IMR-90 (cell line): Measurements from ENCODE around the gene MRM2. TPM values are rescaled to one million over a fixed set of nuclear protein-coding genes. Genes with fewer than 3 reads are reported as not detected.

Experiments used
- ATAC-seq: fragments of 200-7000 bp; cut with Tn5 transposase; 2 replicates; pipeline ENCODE4 v1.9.1; 2020; ENCODE audit warnings: low read depth, mild to moderate bottlenecking, moderate library complexity
- BruUV-seq: library from RNA; stranded (reverse); fragments of 400-500 nt; replicated peaks from 2 replicates; lab custom pipeline; 2021; lab: Mats Ljungman, UMichigan
- CTCF ChIA-PET: fragments of 300-600 bp; formaldehyde crosslinking; extraction: SDS; loops from one replicate; lab custom pipeline; 2021; ENCODE audit warnings: antibody characterized with exemption; lab: Yijun Ruan, JAX
- POLR2A ChIA-PET: fragments of 300-600 bp; sonication (Branson Sonifier 250); formaldehyde crosslinking; loops from one replicate; lab custom pipeline; 2022; ENCODE audit warnings: antibody characterized with exemption; ENCODE audit not compliant: unreplicated experiment; lab: Charles Lee
- DNase-seq: peaks from one replicate; pipeline ENCODE4 v3.0.0; 2013
- H2AFZ ChIP-seq: replicated peaks from 2 replicates; pipeline ENCODE3; 2013; ENCODE audit warnings: low read length, mild to moderate bottlenecking; ENCODE audit not compliant: poor library complexity
- H2AK5ac ChIP-seq: 2 replicates; pipeline ENCODE4 v1.6.1; 2013; ENCODE audit warnings: low read depth, low read length, inconsistent platforms
- H2AK9ac ChIP-seq: replicated peaks from 2 replicates; pipeline ENCODE3; 2013; ENCODE audit warnings: mild to moderate bottlenecking, low read depth, low read length, moderate library complexity; ENCODE audit not compliant: poor library complexity
- H2BK120ac ChIP-seq: 2 replicates; pipeline ENCODE4 v1.6.1; 2013; ENCODE audit warnings: low read depth, low read length, inconsistent platforms
- H2BK15ac ChIP-seq: 3 replicates; pipeline ENCODE4 v1.6.1; 2013; ENCODE audit warnings: low read depth, low read length, inconsistent platforms
- H2BK20ac ChIP-seq: 2 replicates; pipeline ENCODE4 v1.6.1; 2013; ENCODE audit warnings: low read depth, mild to moderate bottlenecking, inconsistent platforms, low read length, moderate library complexity
- H2BK5ac ChIP-seq: 2 replicates; pipeline ENCODE4 v1.6.1; 2013; ENCODE audit warnings: mild to moderate bottlenecking, low read depth, low read length, inconsistent platforms; ENCODE audit not compliant: poor library complexity, severe bottlenecking
- H3K14ac ChIP-seq: replicated peaks from 2 replicates; pipeline ENCODE4 v1.6.1; 2013; ENCODE audit warnings: low read depth, low read length, inconsistent platforms
- H3K18ac ChIP-seq: 2 replicates; pipeline ENCODE4 v1.6.1; 2013; ENCODE audit warnings: low read depth, low read length, control low read depth
- H3K23ac ChIP-seq: 2 replicates; pipeline ENCODE4 v1.6.1; 2013; ENCODE audit warnings: low read depth, low read length, inconsistent platforms
- H3K27ac ChIP-seq: 2 replicates; pipeline ENCODE4 v1.5.1; 2013; ENCODE audit warnings: mild to moderate bottlenecking, control low read depth, low read length; ENCODE audit not compliant: insufficient read depth
- H3K27me3 ChIP-seq: 2 replicates; pipeline ENCODE4 v1.6.1; 2013; ENCODE audit warnings: low read length; ENCODE audit not compliant: control insufficient read depth, insufficient read depth
- H3K36me3 ChIP-seq: 2 replicates; pipeline ENCODE4 v1.6.1; 2013; ENCODE audit warnings: low read length, mixed read lengths; ENCODE audit not compliant: control insufficient read depth, insufficient read depth
- H3K4ac ChIP-seq: 2 replicates; pipeline ENCODE4 v1.6.1; 2013; ENCODE audit warnings: low read depth, low read length, inconsistent platforms
- H3K4me1 ChIP-seq: 2 replicates; pipeline ENCODE4 v1.6.1; 2013; ENCODE audit warnings: low read length, mixed read lengths; ENCODE audit not compliant: control insufficient read depth, insufficient read depth
- H3K4me2 ChIP-seq: 2 replicates; pipeline ENCODE4 v1.6.1; 2013; ENCODE audit warnings: low read depth, mild to moderate bottlenecking, control low read depth, low read length, moderate library complexity
- H3K4me3 ChIP-seq: 2 replicates; pipeline ENCODE4 v1.5.1; 2013; ENCODE audit warnings: low read depth, mild to moderate bottlenecking, control low read depth, low read length, moderate library complexity; ENCODE audit not compliant: insufficient read depth
- H3K56ac ChIP-seq: 2 replicates; pipeline ENCODE4 v1.6.1; 2013; ENCODE audit warnings: low read length, inconsistent platforms; ENCODE audit not compliant: insufficient read depth; ENCODE audit errors: extremely low read depth
- H3K79me1 ChIP-seq, 2 experiments: 2 replicates each; pipeline ENCODE4 v1.6.1; 2013; ENCODE audit warnings: low read length in 2 of 2, inconsistent platforms in 1 of 2, low read depth in 1 of 2
- H3K9ac ChIP-seq: 2 replicates; pipeline ENCODE4 v1.6.1; 2013; ENCODE audit warnings: low read depth, low read length, control low read depth
- H3K9me1 ChIP-seq: 2 replicates; pipeline ENCODE4 v1.6.1; 2013; ENCODE audit warnings: low read length, inconsistent platforms; ENCODE audit not compliant: insufficient read depth
- H3K9me3 ChIP-seq: 2 replicates; pipeline ENCODE4 v1.6.1; 2013; ENCODE audit warnings: low read length; ENCODE audit not compliant: control insufficient read depth, insufficient read depth
- H4K20me1 ChIP-seq: 2 replicates; pipeline ENCODE4 v1.6.1; 2013; ENCODE audit warnings: low read length, inconsistent platforms; ENCODE audit not compliant: insufficient read depth
- H4K5ac ChIP-seq: 2 replicates; pipeline ENCODE4 v1.6.1; 2013; ENCODE audit warnings: mild to moderate bottlenecking, low read depth, low read length, control low read depth
- H4K8ac ChIP-seq, 2 experiments: 2 replicates each; pipeline ENCODE4 v1.6.1; 2013; ENCODE audit warnings: low read depth in 2 of 2, low read length in 2 of 2, control low read depth in 1 of 2, inconsistent platforms in 1 of 2
- H4K91ac ChIP-seq: 2 replicates; pipeline ENCODE4 v1.6.1; 2013; ENCODE audit warnings: low read depth, low read length, inconsistent platforms; ENCODE audit not compliant: insufficient read depth
- BHLHE40 ChIP-seq: fragments of 150-350 bp; IDR thresholded peaks from 2 replicates; pipeline ENCODE4 v1.6.1; 2016; ENCODE audit warnings: mild to moderate bottlenecking, low read depth, low read length
- CEBPB ChIP-seq: IDR thresholded peaks from 2 replicates; pipeline ENCODE4 v1.6.1; 2012; ENCODE audit warnings: low read depth, low read length, improper control_type of control experiment
- CHD1 ChIP-seq: IDR thresholded peaks from 2 replicates; pipeline ENCODE4 v1.6.1; 2012; ENCODE audit warnings: low read depth, low read length, improper control_type of control experiment
- FOS ChIP-seq: fragments of 150-350 bp; IDR thresholded peaks from 2 replicates; pipeline ENCODE4 v1.6.1; 2016; ENCODE audit warnings: low read depth, low read length
- MAFK ChIP-seq: IDR thresholded peaks from 2 replicates; pipeline ENCODE4 v1.6.1; 2012; ENCODE audit warnings: low read depth, low read length, improper control_type of control experiment
- MAZ ChIP-seq: IDR thresholded peaks from 2 replicates; pipeline ENCODE4 v1.6.1; 2012; ENCODE audit warnings: low read depth, mild to moderate bottlenecking, low read length, improper control_type of control experiment, moderate library complexity, borderline replicate concordance
- MXI1 ChIP-seq: IDR thresholded peaks from 2 replicates; pipeline ENCODE4 v1.6.1; 2012; ENCODE audit warnings: low read depth, mild to moderate bottlenecking, low read length, moderate library complexity, borderline replicate concordance
- NFE2L2 ChIP-seq: fragments of 150-350 bp; IDR thresholded peaks from 2 replicates; pipeline ENCODE4 v1.6.1; 2016; ENCODE audit warnings: low read depth, mild to moderate bottlenecking, low read length
- POLR2A ChIP-seq: IDR thresholded peaks from 2 replicates; pipeline ENCODE4 v1.6.1; 2012; ENCODE audit warnings: mild to moderate bottlenecking, low read depth, low read length
- RAD21 ChIP-seq: IDR thresholded peaks from 2 replicates; pipeline ENCODE4 v1.6.1; 2012; ENCODE audit warnings: low read length, improper control_type of control experiment
- RCOR1 ChIP-seq: IDR thresholded peaks from 2 replicates; pipeline ENCODE4 v1.6.1; 2012; ENCODE audit warnings: mild to moderate bottlenecking, low read length, improper control_type of control experiment; ENCODE audit not compliant: insufficient replicate concordance
- RFX5 ChIP-seq: IDR thresholded peaks from 2 replicates; pipeline ENCODE4 v1.8.0; 2012; ENCODE audit warnings: low read depth, mild to moderate bottlenecking, low read length, moderate library complexity
- SMC3 ChIP-seq: fragments of 150-350 bp; IDR thresholded peaks from 2 replicates; pipeline ENCODE4 v1.6.1; 2016; ENCODE audit warnings: low read depth, mild to moderate bottlenecking, antibody characterized with exemption, low read length, moderate library complexity
- WGBS, 2 experiments: methylation state at CpG; one replicate each; pipeline versions ENCODE4 v1.1.5 to v1.1.7; 2013; ENCODE audit warnings: missing lambda C conversion rate in 2 of 2; ENCODE audit not compliant: insufficient read length in 1 of 2; ENCODE audit errors: extremely low coverage in 2 of 2; 5-methylcytosine and 5-hydroxymethylcytosine counted together
- dilution Hi-C: fragments of 300-500 bp; cut with HindIII; formaldehyde crosslinking; loops from one replicate; pipeline ENCODE4 v1.14.3; 2018; ENCODE audit warnings: low sequenced_read_pairs; ENCODE audit not compliant: unreplicated experiment
- in situ Hi-C: fragments of 300-500 bp; cut with MboI; formaldehyde crosslinking; loops from 3 replicates; pipeline ENCODE4 v1.14.3; 2019; ENCODE audit warnings: low sequenced_read_pairs, inconsistent platforms, mixed read lengths
- intact Hi-C: fragments of 100-400 bp; cut with micrococcal nuclease; formaldehyde crosslinking; loops from 2 replicates; pipeline ENCODE4 v1.10.0; 2022
- polyA plus RNA-seq, 3 experiments: library from polyadenylated mRNA; depleted of rRNA; stranded (reverse); fragments of >200 nt; gene quantifications; 2 replicates each; pipeline ENCODE4 v1.2.3, GENCODE V29; 2012; ENCODE audit warnings: low replicate concordance in 1 of 3
- total RNA-seq: library from RNA; depleted of rRNA; stranded (reverse); fragments of >200 nt; gene quantifications from 2 replicates; pipeline ENCODE4 v1.2.3, GENCODE V29; 2012
- TF ChIP-seq, protein P1 (sequence below): fragments of 150-350 bp; IDR thresholded peaks from 2 replicates; pipeline ENCODE4 v1.6.1; 2017; ENCODE audit warnings: mild to moderate bottlenecking, antibody characterized with exemption, low read length, low read depth
- TF ChIP-seq, protein P2 (sequence below): conservative IDR thresholded peaks from 2 replicates; pipeline ENCODE4 v1.5.1; 2012; ENCODE audit warnings: mild to moderate bottlenecking, low read depth, low read length, improper control_type of control experiment

MRM2 gene
- total and polyA plus RNA-seq, 2 of the 4 experiments (the other 2 are of a cell fraction): 19.1 to 23.8 TPM

GRCh38 chr7:2225336-2225735 is 16.7 kb downstream of the MRM2 start:
- no peak overlapping the region for H4K8ac ChIP-seq
- ChIA-PET CTCF (no interaction called here), POLR2A (no interaction called here)
- H3K4me2 ChIP-seq: no peak overlapping the region
- H3K9me3 ChIP-seq: no peaks in the 10 kb centered on the region
- H3K27ac ChIP-seq: no peak overlapping the region
- dilution Hi-C loops (no loop called here), intact Hi-C loops (no loop called here), in situ Hi-C loops (no loop called here)
- H3K18ac ChIP-seq: no peak overlapping the region
- H3K4me1 ChIP-seq: no peaks in the 10 kb centered on the region
- H2BK20ac ChIP-seq: no peak overlapping the region
- no peaks in the 10 kb centered on the region; the same call in 1 of the 2 replicates for H4K20me1 ChIP-seq
- H2AK9ac ChIP-seq: no peak overlapping the region
- H3K14ac ChIP-seq: no peak overlapping the region
- H2AK5ac ChIP-seq: no peak overlapping the region
- no peak overlapping the region for H2BK120ac ChIP-seq
- TF ChIP-seq FOS (no peak), MAZ (no peak), RFX5 (no peak), MAFK (no peak), NFE2L2 (no peak), MXI1 (no peak), RCOR1 (no peak), SMC3 (no peak), RAD21 (no peak), CEBPB (no peak), CHD1 (no peak), BHLHE40 (no peak), POLR2A (no peak)
- TF ChIP-seq, protein P1, sequence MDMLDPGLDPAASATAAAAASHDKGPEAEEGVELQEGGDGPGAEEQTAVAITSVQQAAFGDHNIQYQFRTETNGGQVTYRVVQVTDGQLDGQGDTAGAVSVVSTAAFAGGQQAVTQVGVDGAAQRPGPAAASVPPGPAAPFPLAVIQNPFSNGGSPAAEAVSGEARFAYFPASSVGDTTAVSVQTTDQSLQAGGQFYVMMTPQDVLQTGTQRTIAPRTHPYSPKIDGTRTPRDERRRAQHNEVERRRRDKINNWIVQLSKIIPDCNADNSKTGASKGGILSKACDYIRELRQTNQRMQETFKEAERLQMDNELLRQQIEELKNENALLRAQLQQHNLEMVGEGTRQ: no peak
- TF ChIP-seq, protein P2, sequence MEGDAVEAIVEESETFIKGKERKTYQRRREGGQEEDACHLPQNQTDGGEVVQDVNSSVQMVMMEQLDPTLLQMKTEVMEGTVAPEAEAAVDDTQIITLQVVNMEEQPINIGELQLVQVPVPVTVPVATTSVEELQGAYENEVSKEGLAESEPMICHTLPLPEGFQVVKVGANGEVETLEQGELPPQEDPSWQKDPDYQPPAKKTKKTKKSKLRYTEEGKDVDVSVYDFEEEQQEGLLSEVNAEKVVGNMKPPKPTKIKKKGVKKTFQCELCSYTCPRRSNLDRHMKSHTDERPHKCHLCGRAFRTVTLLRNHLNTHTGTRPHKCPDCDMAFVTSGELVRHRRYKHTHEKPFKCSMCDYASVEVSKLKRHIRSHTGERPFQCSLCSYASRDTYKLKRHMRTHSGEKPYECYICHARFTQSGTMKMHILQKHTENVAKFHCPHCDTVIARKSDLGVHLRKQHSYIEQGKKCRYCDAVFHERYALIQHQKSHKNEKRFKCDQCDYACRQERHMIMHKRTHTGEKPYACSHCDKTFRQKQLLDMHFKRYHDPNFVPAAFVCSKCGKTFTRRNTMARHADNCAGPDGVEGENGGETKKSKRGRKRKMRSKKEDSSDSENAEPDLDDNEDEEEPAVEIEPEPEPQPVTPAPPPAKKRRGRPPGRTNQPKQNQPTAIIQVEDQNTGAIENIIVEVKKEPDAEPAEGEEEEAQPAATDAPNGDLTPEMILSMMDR: no peak
- BruUV-seq: no TSS peak
- H3K23ac ChIP-seq: no peak overlapping the region
- H3K79me1 ChIP-seq: peaks cover 8 to 43% of the 10 kb centered on the region in 2 experiments; a peak in 3 of 4 replicates
- H3K9ac ChIP-seq: no peak overlapping the region
- no peak overlapping the region for H2BK5ac ChIP-seq
- H3K56ac ChIP-seq: no peak overlapping the region
- no peak overlapping the region for H2BK15ac ChIP-seq
- H3K9me1 ChIP-seq: no peaks in the 10 kb centered on the region
- H3K27me3 ChIP-seq: no peaks in the 10 kb centered on the region
- H3K4ac ChIP-seq: no peak overlapping the region
- no peak overlapping the region for H4K91ac ChIP-seq
- ATAC-seq: no peak
- H4K5ac ChIP-seq: no peak overlapping the region
- H3K4me3 ChIP-seq: no peak overlapping the region
- H3K36me3 ChIP-seq: peaks cover 55% of the 10 kb centered on the region
- WGBS, 2 experiments: 97% methylated on average over 10 of the region's 14 CpGs; no CpG with 5 or more reads in 1 of the 2 experiments
- no peak overlapping the region for H2AFZ ChIP-seq
- no peak for DNase-seq
